GM19193 (cell line): ENCODE results near the gene SLC35A2.

Experiments
- POLR2A ChIP-seq: IDR thresholded peaks from 4 replicates; pipeline ENCODE4 v1.6.1; 2011; ENCODE audit not compliant: insufficient read depth, insufficient read length; ENCODE audit errors: extremely low read depth

The SLC35A2 gene

DNA sequence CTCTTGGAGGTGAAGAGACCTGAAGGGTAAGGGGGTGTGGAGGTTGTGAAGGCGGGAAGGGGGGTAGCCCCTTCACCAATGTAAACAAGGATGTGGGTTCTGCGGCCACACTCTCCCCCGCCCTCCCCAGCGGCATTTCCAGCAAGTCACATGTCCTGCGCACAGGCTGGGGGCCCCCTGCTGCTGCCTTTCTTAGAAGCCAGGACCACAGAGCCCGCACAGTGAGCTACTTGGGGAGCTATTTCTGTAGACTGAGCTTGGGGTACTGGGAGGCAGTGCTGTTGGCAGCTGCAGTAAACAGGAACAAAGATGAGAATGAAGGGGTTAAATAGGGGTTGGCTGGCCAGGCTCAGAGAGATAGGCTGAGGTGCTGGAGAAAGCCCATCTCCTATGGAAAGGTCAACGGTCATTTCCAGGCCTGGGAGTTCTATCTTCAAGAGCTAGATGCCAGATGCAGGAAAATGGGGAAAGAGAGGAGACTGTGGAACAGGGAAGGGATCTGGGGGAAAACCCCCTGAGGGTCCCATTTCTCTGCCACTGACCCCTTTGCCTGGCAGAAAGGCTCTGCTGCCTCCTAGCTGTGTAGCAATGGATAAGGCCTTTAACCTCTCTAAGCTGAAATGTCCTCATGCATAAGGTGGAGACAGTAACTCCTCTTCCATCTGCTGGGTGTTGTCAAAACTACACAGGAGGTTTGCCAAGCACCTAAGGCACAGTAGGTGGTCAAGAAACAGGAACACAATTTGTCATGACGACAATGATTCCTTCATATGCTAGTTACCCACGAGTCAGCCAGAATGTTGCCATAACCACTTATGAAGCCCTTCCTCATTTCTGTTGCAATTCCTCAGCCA lies 25.8 kb upstream of the SLC35A2 start:
- peak; percentile 59 for TF ChIP-seq POLR2A

DNA sequence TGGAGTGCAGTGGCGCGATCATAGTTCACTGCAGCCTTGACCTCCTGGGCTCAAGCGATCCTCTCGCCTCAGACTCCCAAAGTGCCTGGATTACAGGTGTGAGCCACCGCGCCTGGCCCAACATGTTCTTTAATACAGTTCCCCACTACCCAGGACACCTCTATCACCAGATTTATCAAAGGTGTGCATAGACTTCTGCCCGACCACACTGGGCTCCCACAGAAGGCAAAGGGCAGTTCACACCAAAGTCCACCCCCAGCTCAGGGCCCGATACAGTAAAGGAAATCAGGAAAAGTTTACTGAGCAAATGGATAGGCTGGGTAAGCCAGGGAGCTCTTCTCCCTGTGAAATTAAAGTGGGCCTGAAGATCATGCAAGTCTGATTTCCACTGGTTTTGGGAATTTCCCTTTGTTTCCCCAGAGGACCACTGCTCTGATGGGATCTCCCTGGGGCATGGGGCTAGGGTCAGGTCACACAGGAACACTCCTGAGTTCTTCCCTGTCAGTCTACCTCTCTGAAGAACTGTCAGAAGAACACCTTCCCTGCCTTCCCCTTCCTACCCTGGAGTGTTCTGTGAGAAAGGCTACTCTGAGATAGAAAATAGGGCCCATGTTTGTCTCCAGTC lies 25.1 kb upstream of the SLC35A2 start:
- TF ChIP-seq POLR2A: no peak

DNA sequence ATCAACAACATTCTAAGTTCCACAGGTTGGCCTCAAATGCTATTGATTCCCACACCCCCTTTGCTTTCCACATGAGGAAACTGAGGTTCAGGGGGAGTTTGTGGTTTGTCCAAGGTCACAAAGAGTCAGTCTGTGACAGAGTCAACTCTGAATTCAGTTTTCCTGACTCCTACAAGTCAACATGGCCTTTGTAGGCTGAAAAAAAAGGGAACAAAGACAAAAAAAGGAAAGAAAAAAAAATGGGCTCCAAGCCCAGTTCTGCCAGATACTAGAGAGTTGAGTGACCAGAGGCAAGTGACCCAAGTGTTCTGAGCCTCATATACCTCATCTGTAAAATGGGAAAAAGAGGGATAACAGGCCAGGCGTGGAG lies 23.8 kb upstream of the SLC35A2 start:
- no peak for TF ChIP-seq POLR2A

- TF ChIP-seq POLR2A: no peak
These were observed 23.3 kb upstream of the SLC35A2 start for GRCh38 chrX:48934581-48935300.

GRCh38 chrX:48933757-48934156 lies 22.3 kb upstream of the SLC35A2 start:
- no peak for TF ChIP-seq POLR2A

- TF ChIP-seq POLR2A: no peak
These were observed 16.4 kb upstream of the SLC35A2 start for GRCh38 chrX:48927736-48928382.

- TF ChIP-seq POLR2A: no peak
These were observed 15.7 kb upstream of the SLC35A2 start for GRCh38 chrX:48927123-48927522.

DNA sequence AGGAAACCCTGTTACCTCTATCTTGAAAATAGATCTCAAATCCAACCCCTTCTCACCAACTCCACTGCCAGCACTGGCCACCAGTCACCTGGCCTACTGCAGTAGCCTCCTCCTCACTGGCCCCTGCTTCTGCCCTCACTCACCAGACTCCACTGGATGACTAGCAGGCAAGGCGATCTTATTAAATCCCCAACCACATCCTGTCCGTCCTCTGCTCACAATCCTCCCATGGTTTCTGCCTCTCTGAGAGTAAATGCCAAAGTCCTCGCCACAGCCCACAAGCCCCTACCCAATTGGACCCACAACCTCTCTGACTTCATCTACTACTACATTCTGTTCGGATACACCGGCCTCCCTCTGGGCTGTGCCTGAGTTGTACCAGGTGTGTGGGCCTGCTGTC lies 12.8 kb upstream of the SLC35A2 start:
- TF ChIP-seq POLR2A: no peak

- no peak for TF ChIP-seq POLR2A
These were observed 12.3 kb upstream of the SLC35A2 start for GRCh38 chrX:48923771-48924170.

GRCh38 chrX:48920718-48921104 lies 9.3 kb upstream of the SLC35A2 start:
- no peak for TF ChIP-seq POLR2A

DNA sequence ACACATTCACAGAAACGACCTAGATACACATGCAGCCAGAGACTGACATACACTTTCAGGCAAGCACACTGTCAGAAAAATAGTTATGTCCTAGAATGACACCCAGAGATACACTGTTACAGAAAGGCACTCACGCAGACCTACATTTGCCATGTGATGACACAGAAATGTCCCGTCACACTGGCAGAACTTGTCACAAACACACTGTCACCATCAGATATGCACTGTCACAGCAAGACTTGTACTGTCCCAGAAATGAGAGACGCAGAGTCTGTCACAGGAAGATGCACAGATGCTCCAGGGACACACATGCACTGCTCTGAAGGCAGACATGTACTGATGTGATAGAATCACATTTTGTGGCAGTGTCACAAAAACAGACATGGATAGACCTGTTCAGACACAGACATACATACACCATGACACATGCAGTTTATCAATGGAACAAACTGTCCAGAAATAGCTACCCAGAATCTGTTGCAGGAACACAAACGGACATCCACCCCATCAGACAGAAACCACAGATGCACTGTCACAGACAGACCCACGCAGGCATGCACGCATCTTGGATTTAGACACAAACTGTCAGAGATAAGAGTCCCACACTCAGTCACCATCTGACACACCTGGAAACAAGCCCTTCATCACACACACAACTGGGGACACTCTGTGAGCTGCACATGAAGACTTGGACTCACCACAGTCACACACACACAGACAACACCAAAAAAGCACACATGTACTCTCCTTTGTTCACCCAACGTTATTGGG lies 8.7 kb upstream of the SLC35A2 start:
- no peak for TF ChIP-seq POLR2A

DNA sequence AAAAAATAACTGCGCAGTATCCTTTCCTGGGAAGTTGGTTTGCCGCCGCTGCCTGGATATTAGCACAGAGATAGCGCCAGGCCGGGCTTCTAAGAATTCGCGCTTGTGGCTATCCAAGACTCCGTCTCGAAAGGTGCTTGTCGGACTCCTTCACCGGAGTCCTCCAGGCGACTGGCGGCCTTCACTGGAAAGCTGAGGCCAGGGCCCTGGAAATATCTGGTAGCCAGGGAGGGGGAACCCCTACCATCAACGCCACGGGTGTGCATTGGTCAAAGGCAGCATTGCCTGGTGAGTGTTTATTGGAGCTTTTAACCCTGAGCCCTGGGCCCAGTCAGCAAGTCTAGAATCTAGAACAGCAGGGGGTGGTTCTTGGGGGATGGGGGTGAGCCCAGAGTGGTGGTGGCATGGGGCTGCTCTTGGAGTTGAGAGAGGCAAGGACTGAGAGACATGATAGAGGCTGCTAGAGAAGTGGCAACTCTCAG lies 8.0 kb upstream of the SLC35A2 start:
- TF ChIP-seq POLR2A: no peak

- peak; percentile 98 for TF ChIP-seq POLR2A
These were observed 7.3 kb upstream of the SLC35A2 start, which contains the start of gene PIM2 for GRCh38 chrX:48918643-48919340. Gene PIM2 (minus strand): TSS chrX:48919024. CDS start chrX:48918834, 190 bp downstream.

GRCh38 chrX:48918301-48918642 lies 6.8 kb upstream of the SLC35A2 start:
- TF ChIP-seq POLR2A: no peak
